Natural killer cell (primary cell): Measurements from ENCODE around the gene ASAP3. TPM values are rescaled to one million over a fixed set of nuclear protein-coding genes. Genes with fewer than 3 reads are reported as not detected.

ENCODE experiments used
- ATAC-seq, 3 donors: fragments of 150-1000 bp in 2 of 3; fragments of 200-7000 bp in 1 of 3; cut with Tn5 transposase; 1 replicate in 1 of 3; 2 replicates in 2 of 3; pipeline ENCODE4 v1.10.0; 2021; ENCODE audit warnings: mild to moderate bottlenecking in 2 of 3, moderate library complexity in 2 of 3
- DNase-seq, 2 donors: peaks; one replicate each; pipeline versions ENCODE4 v3.0.0 to v3.0.0-alpha.2; 2013 to 2021; ENCODE audit warnings: mixed read lengths in 1 of 2
- H3K27ac ChIP-seq: one replicate; pipeline ENCODE4 v1.5.1; 2013; ENCODE audit warnings: mild to moderate bottlenecking, low read length
- H3K27me3 ChIP-seq: one replicate; pipeline ENCODE4 v1.6.1; 2013; ENCODE audit warnings: low read length; ENCODE audit not compliant: control insufficient read depth, insufficient read depth
- H3K36me3 ChIP-seq: one replicate; pipeline ENCODE4 v1.6.1; 2013; ENCODE audit warnings: low read length; ENCODE audit not compliant: control insufficient read depth, insufficient read depth
- H3K4me1 ChIP-seq: one replicate; pipeline ENCODE4 v1.6.1; 2013; ENCODE audit warnings: low read length; ENCODE audit not compliant: control insufficient read depth, insufficient read depth
- H3K4me3 ChIP-seq: one replicate; pipeline ENCODE4 v1.5.1; 2013; ENCODE audit warnings: low read length
- H3K9me3 ChIP-seq: one replicate; pipeline ENCODE4 v1.6.1; 2013; ENCODE audit warnings: low read length; ENCODE audit not compliant: control insufficient read depth, insufficient read depth
- H3K27ac Mint-ChIP-seq, 2 donors: one replicate each; pipeline ENCODE4 v1.8.0; 2022; ENCODE audit warnings: mild to moderate bottlenecking in 2 of 2, mixed read lengths in 2 of 2, moderate library complexity in 1 of 2
- H3K27me3 Mint-ChIP-seq, 2 donors: one replicate each; pipeline ENCODE4 v1.8.0; 2022; ENCODE audit warnings: low read depth in 2 of 2, mixed read lengths in 2 of 2
- H3K36me3 Mint-ChIP-seq: one replicate; pipeline ENCODE4 v1.8.0; 2022; ENCODE audit warnings: mixed read lengths
- H3K4me1 Mint-ChIP-seq, 2 donors: one replicate each; pipeline ENCODE4 v1.8.0; 2022; ENCODE audit warnings: mixed read lengths in 2 of 2
- H3K4me3 Mint-ChIP-seq: one replicate; pipeline ENCODE4 v1.8.0; 2022; ENCODE audit warnings: mild to moderate bottlenecking, moderate library complexity, mixed read lengths
- H3K9me3 Mint-ChIP-seq, 2 donors: one replicate each; pipeline ENCODE4 v1.8.0; 2022; ENCODE audit warnings: mixed read lengths in 2 of 2
- WGBS: methylation state at CpG from one replicate; pipeline ENCODE4 v1.1.7; 2013; ENCODE audit warnings: missing lambda C conversion rate; ENCODE audit not compliant: insufficient coverage; 5-methylcytosine and 5-hydroxymethylcytosine counted together
- intact Hi-C: fragments of 100-400 bp; cut with micrococcal nuclease; formaldehyde crosslinking; loops from one replicate; pipeline ENCODE4 v1.14.2; 2022
- total RNA-seq, 4 donors: library from RNA; stranded (reverse); fragments of 120-200 nt in 1 of 4; gene quantifications; one replicate each; pipeline versions ENCODE4 v1.2.3 to v1.2.4, GENCODE V29; 2013 to 2022
- TF ChIP-seq, protein P1 (sequence below): fragments of 200-600 bp; IDR thresholded peaks from one replicate; pipeline ENCODE4 v1.8.0; 2022; ENCODE audit warnings: antibody characterized with exemption

Gene ASAP3
- total RNA-seq, 3 donors from 2014 or later (not counting 1 experiment from before 2014, with no cell fraction given) = 0.25 to 0.70 (median 0.59) TPM

DNA sequence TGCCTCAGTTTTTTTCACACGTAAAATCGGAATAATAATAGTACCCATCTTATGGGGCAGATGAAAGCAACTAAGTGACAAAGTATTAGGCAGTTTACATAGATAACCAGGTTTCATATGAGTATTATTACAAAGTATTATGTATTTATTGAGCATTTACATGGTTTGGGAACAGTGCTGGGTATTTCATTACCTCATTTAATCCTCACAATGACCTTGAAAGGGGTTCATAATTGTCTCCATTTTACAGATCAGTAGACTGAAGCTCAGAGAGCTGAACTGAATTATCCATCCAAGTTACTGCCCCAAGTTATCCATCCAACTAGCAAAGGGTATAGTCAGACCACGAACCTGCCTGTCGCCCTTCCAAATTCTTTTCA, 80.6 kb downstream of the ASAP3 start:
- no peak for ATAC-seq
- no peak overlapping the region for H3K4me3 Mint-ChIP-seq

DNA sequence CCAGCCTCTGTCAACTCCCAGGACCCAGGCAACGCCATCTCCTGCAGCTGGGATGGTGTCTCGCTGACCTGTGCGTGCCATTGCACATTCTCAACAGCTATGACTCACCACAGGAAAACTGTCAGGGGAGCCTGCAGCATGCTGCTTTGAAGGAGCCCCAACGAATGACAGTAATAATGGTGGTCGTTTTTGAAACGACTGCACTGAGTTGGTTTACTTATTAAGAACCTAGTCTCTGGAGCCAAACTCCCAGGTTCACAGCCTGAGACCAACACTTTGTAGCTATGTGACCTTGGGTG, 81.0 kb downstream of the ASAP3 start:
- intact Hi-C loops = no loop called here
- Mint-ChIP-seq H3K27ac (no peak overlapping the region), H3K4me1 (peaks cover 0 to 6% of the 10 kb centered on the region in 2 donors), H3K27me3 (peaks cover 0 to under 1% of the 10 kb centered on the region in 2 donors), H3K36me3 (no peaks in the 10 kb centered on the region), H3K4me3 (no peak overlapping the region), H3K9me3 (no peaks in the 10 kb centered on the region)
- Histone ChIP-seq H3K27ac (no peak overlapping the region), H3K4me1 (peaks cover 6% of the 10 kb centered on the region), H3K27me3 (no peaks in the 10 kb centered on the region), H3K4me3 (no peak overlapping the region), H3K36me3 (no peaks in the 10 kb centered on the region), H3K9me3 (no peaks in the 10 kb centered on the region)
- ATAC-seq (no peak), DNase-seq (no peak)
- WGBS = 62% methylated on average over 6 of the region's 6 CpGs
- TF ChIP-seq, protein P1, sequence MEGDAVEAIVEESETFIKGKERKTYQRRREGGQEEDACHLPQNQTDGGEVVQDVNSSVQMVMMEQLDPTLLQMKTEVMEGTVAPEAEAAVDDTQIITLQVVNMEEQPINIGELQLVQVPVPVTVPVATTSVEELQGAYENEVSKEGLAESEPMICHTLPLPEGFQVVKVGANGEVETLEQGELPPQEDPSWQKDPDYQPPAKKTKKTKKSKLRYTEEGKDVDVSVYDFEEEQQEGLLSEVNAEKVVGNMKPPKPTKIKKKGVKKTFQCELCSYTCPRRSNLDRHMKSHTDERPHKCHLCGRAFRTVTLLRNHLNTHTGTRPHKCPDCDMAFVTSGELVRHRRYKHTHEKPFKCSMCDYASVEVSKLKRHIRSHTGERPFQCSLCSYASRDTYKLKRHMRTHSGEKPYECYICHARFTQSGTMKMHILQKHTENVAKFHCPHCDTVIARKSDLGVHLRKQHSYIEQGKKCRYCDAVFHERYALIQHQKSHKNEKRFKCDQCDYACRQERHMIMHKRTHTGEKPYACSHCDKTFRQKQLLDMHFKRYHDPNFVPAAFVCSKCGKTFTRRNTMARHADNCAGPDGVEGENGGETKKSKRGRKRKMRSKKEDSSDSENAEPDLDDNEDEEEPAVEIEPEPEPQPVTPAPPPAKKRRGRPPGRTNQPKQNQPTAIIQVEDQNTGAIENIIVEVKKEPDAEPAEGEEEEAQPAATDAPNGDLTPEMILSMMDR = no peak

More for the DNA sequence above, 80.6 kb downstream of the ASAP3 start:
- H3K27ac Mint-ChIP-seq = no peak overlapping the region
- no peak for DNase-seq
- H3K4me3 ChIP-seq = no peak overlapping the region
- H3K27me3 Mint-ChIP-seq = no peaks in the 10 kb centered on the region
- H3K27me3 ChIP-seq = no peaks in the 10 kb centered on the region
- 98% methylated on average over 4 of the region's 4 CpGs for WGBS
- peaks cover 6% of the 10 kb centered on the region for H3K4me1 ChIP-seq
- intact Hi-C loops = no loop called here
- H3K4me1 Mint-ChIP-seq = peaks cover 0 to 6% of the 10 kb centered on the region in 2 donors
- H3K9me3 ChIP-seq = no peaks in the 10 kb centered on the region
- no peak overlapping the region for H3K27ac ChIP-seq
- no peaks in the 10 kb centered on the region for H3K36me3 Mint-ChIP-seq
- no peaks in the 10 kb centered on the region for H3K36me3 ChIP-seq
- H3K9me3 Mint-ChIP-seq = no peaks in the 10 kb centered on the region
- TF ChIP-seq, protein P1 = no peak

DNA sequence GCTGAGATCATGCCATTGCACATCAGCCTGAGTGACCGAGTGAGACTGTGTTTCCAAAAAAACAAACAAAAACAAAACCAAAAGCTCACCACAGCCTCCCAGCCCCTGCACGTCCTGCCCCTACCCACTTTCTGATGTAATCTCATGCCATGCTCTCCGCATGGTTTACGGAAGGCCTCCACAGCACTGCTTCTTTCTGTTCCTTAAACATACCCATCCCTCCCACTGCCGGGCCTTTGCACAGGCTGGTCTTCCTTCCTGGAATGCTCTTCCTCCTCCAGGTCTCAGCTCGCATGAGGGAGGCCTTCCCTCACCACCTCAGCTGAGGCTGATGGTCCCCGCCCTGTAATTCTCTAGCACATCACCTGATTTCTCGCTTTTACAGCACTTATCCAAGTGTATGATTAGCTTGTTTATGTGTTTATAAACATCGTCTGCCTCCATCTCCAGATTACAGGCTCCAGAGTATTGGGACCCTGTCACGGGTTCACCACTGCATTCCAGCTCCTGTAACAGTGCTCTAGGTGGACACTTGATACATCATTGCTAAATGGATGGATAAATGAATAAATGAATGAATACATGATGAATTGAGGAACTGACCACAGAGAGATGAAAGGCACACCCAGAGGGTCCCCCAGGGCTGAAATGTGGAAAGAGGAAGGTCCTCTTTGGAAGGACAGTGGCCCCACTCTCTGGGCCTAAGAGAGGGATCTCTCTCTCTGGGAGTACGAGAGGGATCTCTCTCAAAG, 81.5 kb downstream of the ASAP3 start:
- no peaks in the 10 kb centered on the region for H3K36me3 ChIP-seq
- Mint-ChIP-seq H3K36me3 (no peaks in the 10 kb centered on the region), H3K4me1 (peaks cover 0 to 6% of the 10 kb centered on the region in 2 donors), H3K27me3 (peaks cover 0 to 4% of the 10 kb centered on the region in 2 donors), H3K9me3 (no peaks in the 10 kb centered on the region), H3K4me3 (no peak overlapping the region), H3K27ac (no peak overlapping the region)
- H3K4me3 ChIP-seq = no peak overlapping the region
- TF ChIP-seq, protein P1 = no peak
- DNase-seq (no peak), ATAC-seq (no peak)
- H3K9me3 ChIP-seq = no peaks in the 10 kb centered on the region
- no peaks in the 10 kb centered on the region for H3K27me3 ChIP-seq
- H3K4me1 ChIP-seq = peaks cover 6% of the 10 kb centered on the region
- WGBS = 81% methylated on average over 11 of the region's 11 CpGs
- intact Hi-C loops = no loop called here
- no peak overlapping the region for H3K27ac ChIP-seq

DNA sequence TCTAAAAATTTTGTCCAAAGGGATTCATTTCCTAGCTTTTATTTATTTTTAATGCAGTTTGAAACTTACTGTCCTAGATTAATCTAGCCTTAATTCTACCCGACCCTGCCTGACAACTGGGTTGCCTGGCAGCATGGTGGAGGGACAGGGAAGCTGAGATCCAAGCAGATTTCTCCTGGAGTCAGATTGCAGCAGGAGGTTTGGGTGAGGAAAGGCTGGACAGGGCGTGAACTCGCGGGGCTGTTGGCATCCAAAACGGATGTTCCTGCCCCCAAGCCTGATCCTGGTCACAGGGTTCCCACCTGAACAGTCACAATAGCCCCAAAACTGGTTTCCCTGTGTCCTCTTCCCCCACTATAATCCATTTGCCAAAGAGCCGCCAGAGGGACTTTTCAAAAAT, 82.7 kb downstream of the ASAP3 start:
- peaks cover 6% of the 10 kb centered on the region for H3K4me1 ChIP-seq
- 84% methylated on average over 6 of the region's 6 CpGs for WGBS
- intact Hi-C loops = no loop called here
- peaks cover 0 to 4% of the 10 kb centered on the region in 2 donors for H3K27me3 Mint-ChIP-seq
- peaks cover 0 to 6% of the 10 kb centered on the region in 2 donors for H3K4me1 Mint-ChIP-seq
- no peak overlapping the region for H3K4me3 Mint-ChIP-seq
- no peak for DNase-seq
- H3K27ac Mint-ChIP-seq = no peak overlapping the region
- no peak overlapping the region for H3K27ac ChIP-seq
- no peaks in the 10 kb centered on the region for H3K9me3 ChIP-seq
- H3K9me3 Mint-ChIP-seq = no peaks in the 10 kb centered on the region
- no peak overlapping the region for H3K4me3 ChIP-seq
- no peaks in the 10 kb centered on the region for H3K36me3 ChIP-seq
- TF ChIP-seq, protein P1 = no peak
- H3K27me3 ChIP-seq = no peaks in the 10 kb centered on the region
- H3K36me3 Mint-ChIP-seq = no peaks in the 10 kb centered on the region
- ATAC-seq = no peak
